ENCODE data around the gene RNF123. TPM values are rescaled to one million over a fixed set of nuclear protein-coding genes. Genes with fewer than 3 reads are reported as not detected.

Gene RNF123
- total RNA-seq, 1 experiment from 2014 or later: 47.1 TPM

DNA sequence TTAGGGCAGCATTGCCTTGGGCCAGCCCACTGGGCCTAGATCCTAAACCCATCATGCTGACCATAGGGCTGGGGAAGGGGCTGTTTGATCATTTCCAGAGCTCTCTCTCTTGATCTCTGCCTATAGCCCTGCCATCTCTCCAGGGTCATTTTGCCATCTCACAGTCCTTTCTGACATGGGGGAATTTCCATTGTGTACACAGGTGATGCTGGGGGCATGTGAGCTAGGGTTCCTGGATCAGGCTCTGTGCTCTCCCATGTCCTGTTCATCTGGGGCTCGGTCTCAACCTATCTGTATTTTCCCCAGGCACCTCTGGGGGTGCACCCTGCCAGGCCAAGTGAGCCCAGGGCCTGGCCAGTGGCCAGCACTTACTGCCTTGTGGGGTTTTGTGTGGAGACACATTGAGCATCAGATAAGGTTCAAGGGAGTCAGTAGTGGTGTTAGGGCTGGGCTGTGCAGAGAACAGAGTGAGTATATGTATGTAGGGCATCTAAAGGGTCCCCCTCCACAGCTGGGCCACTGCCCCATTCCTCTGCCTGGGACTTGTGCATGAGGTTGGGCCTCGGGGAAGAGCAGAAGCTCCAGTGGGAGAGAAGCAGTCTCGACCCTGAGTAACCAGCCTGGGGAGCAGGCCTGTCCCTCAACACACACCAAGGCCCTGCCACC is 40.9 kb upstream of the RNF123 start:
- DNase-seq (ENCODE audit: low spot score) (no peak), ATAC-seq (no peak)
- Mint-ChIP-seq H3K36me3 (no peaks in the 10 kb centered on the region), H3K4me3 (no peak overlapping the region), H3K9me3 (no peaks in the 10 kb centered on the region), H3K27ac (no peak overlapping the region), H3K4me1 (no peaks in the 10 kb centered on the region), H3K27me3 (ENCODE audit: low read depth) (no peaks in the 10 kb centered on the region)
- no peak for TF ChIP-seq ZNF138 (CRISPR knock-in tag; conservative IDR thresholded peaks at IDR 0.05)
- TF ChIP-seq ZSCAN18 (CRISPR knock-in tag; IDR thresholded peaks at IDR 0.05): no peak
- no peak for TF ChIP-seq IRF1 (CRISPR knock-in tag; IDR thresholded peaks at IDR 0.05)
- CTCF ChIA-PET: no interaction called here
- POLR2A ChIA-PET: no interaction called here

DNA sequence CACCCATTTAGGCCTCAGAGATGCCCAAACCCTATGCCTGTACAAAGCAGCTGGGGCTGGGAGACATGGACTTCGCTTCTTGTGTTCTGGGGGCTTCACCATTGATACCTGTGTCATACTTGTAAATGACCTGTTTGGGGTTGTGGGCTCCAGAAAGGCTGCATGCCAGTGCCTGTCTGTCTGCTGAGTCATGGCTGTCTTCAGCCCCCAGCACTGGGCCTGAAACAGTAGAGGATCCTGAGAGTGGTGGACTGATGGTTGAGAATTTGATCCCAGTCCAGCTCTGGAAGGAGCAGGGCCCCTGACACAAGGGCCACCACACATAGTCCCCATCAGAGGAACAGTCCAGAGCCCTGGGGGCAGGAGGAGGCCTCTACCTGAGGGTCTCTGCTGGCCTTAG is 39.8 kb upstream of the RNF123 start:
- POLR2A ChIA-PET: no interaction called here
- Mint-ChIP-seq H3K36me3 (no peaks in the 10 kb centered on the region), H3K27ac (no peak overlapping the region), H3K4me3 (no peak overlapping the region), H3K27me3 (ENCODE audit: low read depth) (no peaks in the 10 kb centered on the region), H3K4me1 (no peaks in the 10 kb centered on the region), H3K9me3 (no peaks in the 10 kb centered on the region)
- ATAC-seq: no peak
- no peak for DNase-seq (ENCODE audit: low spot score)
- TF ChIP-seq MYBL2 (CRISPR knock-in tag; IDR thresholded peaks at IDR 0.05) (no peak), ATF2 (CRISPR knock-in tag; IDR thresholded peaks at IDR 0.05; ENCODE audit: borderline replicate concordance, low read depth) (no peak), MLX (CRISPR knock-in tag; IDR thresholded peaks at IDR 0.05) (no peak), NFATC4 (CRISPR knock-in tag; IDR thresholded peaks at IDR 0.05) (no peak), SMAD3 (CRISPR knock-in tag; IDR thresholded peaks at IDR 0.05; ENCODE audit: borderline replicate concordance) (no peak), KAT7 (CRISPR knock-in tag; IDR thresholded peaks at IDR 0.05; ENCODE audit: borderline replicate concordance) (no peak), IRF2 (CRISPR knock-in tag; IDR thresholded peaks at IDR 0.05; ENCODE audit: borderline replicate concordance, low read depth) (no peak), USF1 (CRISPR knock-in tag; IDR thresholded peaks at IDR 0.05) (no peak), TEAD4 (CRISPR knock-in tag; IDR thresholded peaks at IDR 0.05) (no peak), SOX15 (CRISPR knock-in tag; IDR thresholded peaks at IDR 0.05) (no peak)
- TF ChIP-seq, protein P1, sequence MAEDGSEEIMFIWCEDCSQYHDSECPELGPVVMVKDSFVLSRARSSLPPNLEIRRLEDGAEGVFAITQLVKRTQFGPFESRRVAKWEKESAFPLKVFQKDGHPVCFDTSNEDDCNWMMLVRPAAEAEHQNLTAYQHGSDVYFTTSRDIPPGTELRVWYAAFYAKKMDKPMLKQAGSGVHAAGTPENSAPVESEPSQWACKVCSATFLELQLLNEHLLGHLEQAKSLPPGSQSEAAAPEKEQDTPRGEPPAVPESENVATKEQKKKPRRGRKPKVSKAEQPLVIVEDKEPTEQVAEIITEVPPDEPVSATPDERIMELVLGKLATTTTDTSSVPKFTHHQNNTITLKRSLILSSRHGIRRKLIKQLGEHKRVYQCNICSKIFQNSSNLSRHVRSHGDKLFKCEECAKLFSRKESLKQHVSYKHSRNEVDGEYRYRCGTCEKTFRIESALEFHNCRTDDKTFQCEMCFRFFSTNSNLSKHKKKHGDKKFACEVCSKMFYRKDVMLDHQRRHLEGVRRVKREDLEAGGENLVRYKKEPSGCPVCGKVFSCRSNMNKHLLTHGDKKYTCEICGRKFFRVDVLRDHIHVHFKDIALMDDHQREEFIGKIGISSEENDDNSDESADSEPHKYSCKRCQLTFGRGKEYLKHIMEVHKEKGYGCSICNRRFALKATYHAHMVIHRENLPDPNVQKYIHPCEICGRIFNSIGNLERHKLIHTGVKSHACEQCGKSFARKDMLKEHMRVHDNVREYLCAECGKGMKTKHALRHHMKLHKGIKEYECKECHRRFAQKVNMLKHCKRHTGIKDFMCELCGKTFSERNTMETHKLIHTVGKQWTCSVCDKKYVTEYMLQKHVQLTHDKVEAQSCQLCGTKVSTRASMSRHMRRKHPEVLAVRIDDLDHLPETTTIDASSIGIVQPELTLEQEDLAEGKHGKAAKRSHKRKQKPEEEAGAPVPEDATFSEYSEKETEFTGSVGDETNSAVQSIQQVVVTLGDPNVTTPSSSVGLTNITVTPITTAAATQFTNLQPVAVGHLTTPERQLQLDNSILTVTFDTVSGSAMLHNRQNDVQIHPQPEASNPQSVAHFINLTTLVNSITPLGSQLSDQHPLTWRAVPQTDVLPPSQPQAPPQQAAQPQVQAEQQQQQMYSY (CRISPR knock-in tag; IDR thresholded peaks at IDR 0.05): no peak
- CTCF ChIA-PET: no interaction called here
